ENCODE data around the gene ZFYVE28.

ZFYVE28 gene

DNA sequence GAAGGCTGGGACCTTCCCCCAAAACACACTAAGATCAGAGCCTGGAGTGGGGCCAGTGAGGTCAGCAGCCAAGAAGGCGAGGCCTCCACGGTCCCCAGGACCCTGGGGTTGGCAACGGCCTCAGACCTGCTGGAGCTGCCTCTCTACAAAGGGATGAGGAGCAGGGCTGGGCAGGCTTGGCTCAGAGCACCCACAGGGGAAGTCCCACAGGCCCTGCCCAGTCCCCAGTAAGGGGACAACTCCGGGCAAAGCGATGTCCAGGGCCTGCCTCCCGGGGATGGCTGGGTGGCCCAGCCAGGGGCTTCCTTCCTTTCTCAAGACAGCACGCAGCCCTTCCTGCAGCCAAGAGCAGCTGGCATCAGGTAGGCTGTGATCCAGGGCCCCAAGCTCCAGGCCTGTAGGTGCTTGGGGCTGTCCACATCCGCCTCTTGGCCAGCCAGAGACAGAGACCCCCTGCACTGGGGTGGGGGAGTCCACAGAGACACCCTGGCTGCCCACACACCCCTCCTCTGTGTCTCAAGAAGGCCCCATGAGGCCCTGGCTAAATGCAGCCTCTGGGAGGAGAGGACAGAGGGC, 162.2 kb downstream of the ZFYVE28 start:
- DNase-seq: no peak

DNA sequence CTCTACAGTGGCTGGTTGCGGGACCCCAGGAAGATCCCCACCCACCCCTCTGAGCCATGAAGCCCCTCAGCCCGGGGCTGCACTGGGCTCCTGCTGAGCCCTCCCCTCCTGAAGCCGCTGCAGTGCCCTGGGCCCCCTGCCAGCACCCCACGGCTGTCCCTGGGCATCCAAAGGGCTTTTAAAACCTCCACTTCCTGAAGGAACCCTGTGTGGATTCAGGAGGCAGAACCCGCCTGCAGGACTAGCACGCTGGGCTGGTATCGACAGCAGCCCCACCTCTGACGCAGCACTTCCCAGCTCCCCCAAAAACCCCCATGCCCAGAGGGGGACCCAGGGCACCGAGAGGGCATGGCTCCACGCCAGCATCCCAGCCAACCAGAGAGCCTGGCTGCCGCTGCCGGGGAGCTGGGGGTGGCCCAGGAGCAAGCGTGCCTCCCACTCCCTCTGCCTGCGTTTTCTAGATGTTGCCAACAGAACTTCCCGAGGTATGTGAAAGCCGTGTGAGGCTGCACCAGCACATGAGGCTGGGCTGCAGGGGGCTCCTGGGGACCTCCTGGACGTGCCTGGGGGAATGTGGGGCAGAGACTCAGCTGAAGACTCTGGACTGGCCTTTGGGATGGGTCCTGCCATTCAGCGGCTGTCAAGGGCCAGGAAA, 162.8 kb downstream of the ZFYVE28 start:
- DNase-seq: no peak

DNA sequence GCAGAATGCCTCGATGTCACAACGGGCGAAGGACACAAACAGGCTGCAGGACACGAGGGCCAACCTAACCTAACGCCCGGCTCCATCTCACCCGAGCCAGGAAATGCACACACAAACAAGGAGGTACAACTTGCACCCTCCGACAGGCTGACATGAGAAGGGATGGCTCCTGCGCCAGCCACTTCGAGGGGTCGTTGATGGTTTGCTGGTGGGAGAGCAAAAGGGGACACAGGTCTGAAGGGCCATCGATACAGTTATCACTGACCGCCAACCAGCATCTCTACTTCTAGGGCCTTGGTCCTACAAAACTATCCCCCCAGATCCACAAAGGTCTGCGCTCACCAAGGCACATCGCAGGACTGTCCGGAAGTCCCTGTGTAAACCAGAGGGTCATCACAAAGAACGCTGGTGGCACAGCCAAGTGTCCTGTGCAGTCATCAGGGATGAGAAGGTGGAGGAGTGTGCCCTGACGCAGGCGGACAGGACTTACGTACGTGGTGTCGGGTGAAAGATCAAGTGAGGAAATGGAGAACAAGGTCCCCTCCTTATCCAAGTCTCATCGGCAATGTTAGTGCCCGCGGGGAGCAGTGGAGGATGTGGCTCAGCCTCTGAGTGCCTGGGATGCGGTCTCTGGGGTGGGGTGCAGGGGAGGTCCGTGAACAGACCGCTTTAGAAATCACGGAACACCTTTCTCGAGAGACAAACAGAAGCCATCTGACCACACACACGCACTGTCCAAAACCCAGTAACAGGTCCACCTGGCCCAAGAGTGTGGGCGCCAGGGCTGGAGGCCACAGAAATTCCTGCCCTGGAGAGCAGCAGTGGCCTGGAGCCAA, 163.6 kb downstream of the ZFYVE28 start:
- DNase-seq: no peak

DNA sequence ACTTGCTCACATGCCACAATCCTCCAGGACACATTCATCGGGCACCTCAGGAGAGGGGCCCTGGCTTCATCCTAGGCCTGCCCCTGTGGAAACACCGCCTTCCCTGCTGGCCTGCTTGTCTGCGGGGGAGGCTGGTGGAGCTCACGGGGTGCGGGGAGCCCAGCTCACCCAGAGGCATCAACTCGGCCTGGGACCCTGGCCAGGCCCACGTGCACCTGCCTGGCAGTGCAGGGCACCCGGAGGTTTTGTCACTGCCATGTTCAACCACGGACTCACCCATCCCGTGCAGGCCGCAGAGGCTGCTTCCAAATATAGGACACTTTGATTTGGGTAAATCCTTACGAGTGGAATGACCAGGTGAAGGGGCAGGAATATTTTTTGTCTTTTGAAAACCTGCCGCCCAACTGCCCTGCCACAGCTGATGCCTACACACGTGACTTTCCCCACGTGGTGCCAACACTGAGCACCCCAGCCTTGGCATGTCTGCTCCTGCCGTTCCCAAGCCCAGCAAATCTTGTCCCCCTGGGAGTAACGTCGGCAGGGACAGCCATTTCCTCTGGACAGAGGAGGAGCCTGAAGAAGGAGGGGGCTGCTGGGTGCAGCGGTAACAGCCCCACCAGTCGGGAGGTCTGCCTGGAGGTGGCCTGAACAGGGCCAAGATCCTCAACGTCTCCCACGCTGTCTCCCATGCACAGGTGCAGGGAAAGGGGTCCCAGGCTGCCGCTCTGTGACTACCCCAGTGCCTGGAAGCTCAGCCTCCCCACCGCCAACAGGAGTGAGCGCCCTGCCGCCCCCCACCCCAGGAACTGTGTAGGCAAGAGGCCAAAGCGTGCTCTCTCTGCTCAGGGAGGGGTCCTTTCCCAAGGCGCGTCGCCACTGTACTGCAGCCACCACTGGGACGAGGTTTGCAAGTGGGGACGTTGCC, 165.0 kb downstream of the ZFYVE28 start:
- DNase-seq: no peak

DNA sequence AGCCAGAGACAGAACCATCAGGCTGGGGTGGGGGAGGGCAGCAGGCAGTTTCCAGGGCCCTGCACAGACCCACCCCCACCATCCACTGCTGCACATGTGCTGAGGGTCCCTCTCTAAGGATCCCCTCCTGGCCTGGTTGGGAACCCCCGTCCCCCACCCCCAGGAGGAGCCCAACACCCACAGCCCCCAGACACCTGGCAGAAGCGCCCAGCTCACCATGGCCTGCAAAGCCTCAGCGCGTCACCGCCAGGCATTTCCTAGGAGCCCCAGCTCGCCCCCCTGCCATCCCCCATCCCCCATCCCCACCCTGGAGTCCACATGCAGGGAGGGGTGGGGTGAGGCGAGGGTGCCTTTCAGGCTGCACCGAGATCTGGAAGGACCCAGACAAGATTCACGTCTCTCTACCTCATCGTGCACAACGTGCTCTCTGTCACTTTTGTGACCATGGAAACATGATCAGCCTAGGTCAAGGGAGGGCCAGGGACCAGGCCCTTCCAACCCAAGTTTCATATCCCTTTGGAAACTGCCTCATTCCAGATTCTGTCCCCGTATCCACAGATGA, 165.8 kb downstream of the ZFYVE28 start:
- no peak for DNase-seq

DNA sequence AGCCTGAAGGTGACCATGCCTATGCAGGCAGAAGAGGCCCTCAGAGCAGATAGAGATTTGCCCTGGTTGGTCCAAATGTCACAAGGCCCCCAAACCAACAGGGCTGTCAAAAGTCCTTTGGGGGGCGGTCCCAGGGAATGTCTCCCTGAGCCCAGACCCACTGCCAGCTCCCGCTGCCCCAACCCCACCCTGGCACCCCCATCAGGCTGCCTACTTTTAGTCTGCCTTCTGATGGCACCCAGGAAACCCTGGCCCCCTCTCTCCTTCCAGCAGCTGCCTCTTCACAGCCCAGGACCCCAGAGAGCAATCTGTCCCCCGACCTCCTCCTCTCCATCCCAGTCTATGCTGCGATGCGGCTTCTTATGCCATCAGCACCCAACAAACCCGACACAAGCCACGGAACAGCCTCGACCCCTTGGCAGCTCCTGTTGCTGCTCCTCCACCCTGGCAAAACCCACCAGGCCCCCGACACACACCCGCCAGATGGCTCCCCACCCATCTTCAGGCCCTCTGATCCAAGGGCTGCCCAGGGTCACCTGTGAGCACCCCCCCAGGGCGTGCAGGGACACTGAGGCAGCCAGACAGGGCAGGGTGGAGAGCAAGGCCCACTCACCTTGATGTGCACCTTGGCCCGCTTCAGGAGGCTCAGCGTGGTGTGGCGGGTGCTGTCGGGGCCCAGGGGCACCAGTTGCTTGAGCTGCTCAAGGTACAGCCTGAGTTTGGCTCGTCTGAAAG, 166.5 kb downstream of the ZFYVE28 start:
- no peak for DNase-seq

DNA sequence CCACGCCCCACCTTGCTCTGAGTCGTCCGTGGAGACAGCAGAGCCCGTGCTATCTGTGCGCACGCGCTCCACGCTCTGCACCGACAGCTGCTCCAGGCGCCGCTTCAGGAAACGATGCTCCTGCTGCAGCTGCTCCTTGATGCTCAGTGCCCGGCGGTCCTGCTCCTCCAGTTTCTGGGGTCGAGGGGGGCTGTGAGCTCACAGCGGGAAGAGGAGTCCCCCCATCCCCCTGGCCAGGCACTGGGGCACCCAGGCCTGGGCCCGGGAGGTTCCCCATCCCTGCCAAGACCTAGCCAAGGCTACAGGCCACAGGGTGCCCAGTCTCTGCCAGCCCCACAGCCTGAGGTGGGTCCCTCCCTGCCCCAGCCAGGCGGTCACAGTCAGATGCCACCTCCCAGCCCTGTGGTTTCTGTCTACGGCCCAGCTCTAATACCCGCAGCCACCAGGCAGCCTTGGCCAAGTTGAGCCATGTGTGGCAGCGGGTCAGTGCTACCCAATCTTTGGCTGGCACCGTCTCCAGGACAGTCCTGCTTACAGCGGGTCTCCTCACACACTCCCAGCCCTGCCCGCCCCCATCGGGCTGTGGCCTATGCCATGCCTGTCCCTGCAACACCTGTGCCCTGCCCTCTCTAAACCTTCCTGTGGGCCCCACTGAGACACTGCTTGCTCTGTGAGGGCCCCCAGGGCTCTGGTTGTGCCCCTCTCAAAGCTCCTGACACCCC, 167.2 kb downstream of the ZFYVE28 start:
- DNase-seq: no peak

DNA sequence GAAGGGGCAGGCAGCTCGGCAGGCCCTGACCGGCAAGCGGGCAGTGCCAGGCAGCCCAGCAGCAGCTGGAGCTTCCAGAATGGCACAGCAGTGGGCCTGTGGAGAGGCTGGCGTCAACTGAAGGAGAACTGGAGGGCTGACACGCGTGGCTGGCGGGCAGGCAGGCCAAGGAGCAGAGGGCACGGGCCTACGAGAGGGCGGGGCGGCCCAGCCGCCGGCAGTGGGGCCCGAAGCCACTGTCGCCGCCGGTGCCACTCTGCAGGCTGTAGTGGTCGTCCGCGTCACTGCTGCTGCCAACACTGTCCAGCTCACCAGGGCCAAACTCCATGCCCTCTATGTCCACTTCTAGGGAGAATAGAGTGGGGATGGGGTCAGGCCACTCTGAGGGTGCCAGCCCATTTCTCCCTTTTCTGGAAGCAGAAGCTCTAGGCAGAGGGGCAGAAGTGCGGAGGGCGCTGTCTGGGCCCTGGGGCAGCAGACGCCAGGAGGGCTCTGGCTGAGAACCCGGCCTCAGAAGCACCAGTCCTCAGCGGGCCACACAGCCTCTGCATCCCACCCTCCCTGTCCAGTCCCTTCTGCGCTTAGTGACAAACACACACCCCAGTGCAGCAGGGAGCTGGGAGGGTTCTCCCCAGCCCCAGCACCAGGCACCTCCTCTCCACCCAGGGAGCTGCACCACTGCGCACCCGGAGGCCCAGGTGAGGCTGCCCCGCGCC, 167.9 kb downstream of the ZFYVE28 start:
- DNase-seq: no peak

DNA sequence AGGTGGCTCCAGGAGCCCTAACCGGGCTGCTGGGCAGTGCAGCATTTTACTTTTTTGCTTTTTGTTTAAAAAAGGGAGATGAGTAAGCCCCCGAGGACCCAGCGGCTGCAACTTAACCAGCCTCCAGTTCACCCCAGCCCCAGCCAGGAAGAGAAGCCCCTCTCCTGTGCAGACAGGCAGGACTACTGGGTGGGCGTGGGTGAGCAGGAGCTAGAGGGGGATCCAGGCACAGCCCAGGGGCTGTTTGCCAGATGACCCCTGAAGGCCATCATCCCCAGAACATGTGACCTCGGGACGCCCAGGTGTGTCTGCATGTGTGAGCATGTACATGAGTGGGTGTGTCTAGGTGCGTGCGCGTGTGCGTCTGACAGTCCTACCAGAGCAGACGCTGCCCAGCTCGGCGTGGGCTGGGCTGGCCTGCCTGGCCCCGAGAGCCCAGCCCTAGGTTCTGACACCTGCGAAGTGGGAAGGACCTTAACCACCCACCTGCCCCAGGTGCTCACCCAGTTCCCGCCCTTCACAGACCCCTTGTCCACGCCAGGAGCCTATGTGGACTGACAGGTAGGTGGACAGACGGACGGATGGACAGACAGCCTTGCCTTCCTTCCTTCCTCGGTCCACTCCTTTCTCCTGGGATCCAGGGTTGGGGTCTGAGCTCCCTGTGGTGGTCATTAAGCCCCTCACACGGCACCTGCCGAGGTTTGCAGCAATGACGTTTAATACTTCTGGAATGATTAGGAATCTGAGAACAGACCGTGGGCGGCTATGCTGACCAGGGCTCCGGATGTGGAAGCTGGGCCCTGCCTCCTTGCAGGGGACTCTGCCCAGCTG, 168.7 kb downstream of the ZFYVE28 start:
- DNase-seq: no peak

DNA sequence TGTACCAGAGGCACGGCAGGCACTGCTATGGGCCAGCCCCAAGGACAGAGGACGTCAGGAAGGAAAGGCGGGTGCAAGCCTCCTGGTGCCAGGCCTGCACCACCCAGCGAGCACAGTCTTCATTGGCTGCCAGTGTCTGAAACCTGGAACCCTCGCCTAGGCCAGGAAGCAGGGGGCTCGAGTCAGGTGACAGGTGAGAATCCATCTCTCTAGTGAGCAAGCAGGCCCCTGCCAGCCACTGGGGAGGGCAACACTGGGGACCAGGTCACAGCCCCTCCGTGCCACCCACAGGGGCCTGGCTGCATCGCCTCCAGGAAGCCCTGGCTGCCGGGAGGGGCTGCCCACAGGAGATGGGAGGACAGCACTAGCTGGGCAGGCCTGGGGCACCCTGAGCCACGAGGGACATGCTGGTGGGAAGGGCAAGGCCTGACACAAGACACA, 169.6 kb downstream of the ZFYVE28 start:
- DNase-seq: no peak

DNA sequence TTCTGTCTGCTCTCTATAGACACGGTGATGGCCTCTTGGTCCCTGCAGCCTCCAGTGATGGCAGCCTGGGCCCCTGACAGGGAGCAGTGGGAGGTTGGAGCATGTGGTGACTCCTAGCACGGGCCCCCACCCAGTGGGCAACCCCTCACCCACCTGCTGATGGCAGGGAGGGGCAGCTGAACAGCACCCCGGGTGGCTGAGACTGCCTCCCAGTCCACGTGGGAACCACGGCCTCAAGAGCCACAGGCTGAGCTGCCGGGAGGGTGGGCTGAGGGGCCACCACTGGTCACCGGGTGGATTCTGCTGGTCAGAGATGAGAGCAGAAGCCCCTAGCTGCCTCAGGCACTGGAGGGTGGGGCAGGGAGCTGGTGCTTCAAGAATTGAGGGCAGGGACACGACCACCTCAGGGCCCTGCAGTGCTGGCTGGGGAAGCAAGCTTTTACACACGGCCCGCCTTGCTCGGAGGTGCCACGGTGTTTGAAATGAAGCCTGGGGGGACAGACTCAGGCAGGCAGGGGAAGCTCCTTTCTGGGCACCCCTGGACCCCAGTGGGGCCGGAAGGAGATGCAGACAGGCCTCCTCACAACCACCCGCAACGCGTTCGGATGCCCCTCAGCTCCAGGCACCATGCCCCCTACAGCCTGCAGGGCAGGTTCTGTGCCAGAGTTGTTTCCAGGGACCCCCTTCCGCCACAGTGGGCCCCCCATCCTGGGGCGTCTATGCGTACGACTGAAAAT, 170.2 kb downstream of the ZFYVE28 start:
- no peak for DNase-seq

DNA sequence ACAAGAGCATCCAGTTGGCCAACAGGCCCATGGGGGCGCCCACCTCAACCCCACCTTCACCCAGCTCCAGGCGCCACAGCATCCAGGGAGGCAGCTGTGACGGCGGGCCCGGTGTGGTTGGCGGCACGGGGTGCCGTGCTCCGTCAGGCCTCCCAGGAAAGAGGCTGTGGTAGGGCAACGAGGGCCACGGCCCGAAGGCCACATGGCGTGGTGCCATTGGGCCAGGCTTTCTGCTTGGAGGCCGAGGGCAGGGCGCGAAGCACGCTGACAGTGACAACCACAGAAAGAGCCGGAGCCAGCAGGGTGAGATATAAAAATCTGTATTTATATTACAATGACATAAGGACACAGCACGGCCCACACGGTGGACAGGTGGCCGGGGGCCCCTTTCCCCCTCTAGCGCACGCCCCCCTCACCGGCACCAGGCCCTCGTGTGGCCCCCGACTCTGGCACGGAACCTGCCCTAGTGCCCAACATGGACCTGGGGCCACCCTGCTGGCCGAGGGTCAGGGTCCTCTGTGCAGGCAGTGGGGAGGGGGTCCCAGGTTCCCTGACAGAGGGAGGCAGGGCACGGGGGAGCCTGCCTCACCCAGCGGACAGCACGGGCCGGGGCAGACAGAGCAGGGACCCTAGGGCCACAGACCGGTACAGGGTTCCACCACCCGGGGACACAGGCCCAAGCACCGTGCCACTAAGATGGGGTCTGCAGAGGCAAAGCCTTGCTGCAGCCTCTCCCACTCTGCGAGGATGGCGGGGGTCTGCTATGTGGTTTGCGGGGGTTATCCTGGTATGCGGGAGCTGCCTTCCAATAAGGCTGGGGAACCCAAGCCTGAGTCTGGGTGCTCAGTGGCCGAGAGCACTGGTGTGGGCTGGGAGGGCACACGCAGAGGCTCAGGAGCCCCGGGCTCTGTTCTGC, 171.1 kb downstream of the ZFYVE28 start:
- no peak for DNase-seq

DNA sequence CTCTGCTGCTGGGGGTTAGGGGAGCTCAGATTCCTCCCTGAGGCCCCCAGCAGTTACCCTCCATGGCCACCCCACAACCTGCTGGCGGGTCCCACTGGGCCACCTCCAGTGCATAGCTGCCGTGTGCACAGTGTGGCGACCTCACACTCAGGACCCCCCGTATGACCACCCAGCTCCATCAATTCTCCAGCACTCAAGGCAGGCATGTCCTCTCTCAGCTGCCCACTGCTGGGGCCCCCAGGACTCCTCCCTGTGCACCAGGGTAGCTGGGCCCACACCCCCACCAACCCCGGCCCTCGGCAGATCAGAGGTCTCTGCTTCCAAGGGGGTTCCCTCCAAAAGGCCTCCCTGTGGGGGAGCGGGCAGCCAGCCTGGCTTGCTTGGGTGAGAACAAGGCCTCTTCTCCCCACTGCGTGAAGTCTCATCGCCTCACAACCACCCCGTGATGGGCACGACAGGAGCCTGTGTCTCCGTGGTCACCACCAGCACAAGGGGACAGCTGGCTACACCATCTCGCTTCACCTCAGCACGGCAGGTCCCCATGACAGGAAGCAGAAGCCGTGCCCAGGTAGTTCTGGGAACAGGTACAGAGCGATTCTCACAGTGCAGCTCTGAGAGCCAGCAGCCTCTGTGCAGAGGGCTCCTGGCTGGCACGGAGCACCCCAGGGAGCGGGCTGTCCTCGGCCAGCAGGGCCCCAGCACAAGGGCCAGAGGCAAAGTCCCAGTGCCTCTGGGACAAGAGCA, 171.9 kb downstream of the ZFYVE28 start:
- no peak for DNase-seq

DNA sequence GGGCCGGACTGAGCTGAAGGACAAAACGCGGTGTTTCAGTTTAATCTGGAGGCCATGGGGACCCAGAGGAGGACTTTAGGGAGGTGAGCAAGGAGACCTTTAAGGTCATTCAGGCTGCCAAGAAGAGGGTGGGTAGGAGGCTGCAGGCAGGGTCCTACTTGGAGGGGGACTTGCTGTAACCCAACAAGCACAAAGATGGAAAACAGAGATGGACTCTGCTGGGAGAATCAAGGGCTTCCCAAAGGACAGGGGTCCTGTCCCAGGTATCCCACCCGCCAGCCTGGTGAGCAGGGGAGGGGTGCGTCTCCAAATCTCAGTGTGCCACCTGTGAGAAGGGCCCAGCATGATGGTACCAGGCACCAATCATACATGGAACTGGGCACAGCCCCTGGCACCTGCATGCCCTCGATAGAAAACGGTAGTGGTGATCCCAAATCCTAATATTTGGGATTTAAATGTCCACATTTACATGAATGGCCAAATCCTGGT, 172.6 kb downstream of the ZFYVE28 start:
- no peak for DNase-seq

DNA sequence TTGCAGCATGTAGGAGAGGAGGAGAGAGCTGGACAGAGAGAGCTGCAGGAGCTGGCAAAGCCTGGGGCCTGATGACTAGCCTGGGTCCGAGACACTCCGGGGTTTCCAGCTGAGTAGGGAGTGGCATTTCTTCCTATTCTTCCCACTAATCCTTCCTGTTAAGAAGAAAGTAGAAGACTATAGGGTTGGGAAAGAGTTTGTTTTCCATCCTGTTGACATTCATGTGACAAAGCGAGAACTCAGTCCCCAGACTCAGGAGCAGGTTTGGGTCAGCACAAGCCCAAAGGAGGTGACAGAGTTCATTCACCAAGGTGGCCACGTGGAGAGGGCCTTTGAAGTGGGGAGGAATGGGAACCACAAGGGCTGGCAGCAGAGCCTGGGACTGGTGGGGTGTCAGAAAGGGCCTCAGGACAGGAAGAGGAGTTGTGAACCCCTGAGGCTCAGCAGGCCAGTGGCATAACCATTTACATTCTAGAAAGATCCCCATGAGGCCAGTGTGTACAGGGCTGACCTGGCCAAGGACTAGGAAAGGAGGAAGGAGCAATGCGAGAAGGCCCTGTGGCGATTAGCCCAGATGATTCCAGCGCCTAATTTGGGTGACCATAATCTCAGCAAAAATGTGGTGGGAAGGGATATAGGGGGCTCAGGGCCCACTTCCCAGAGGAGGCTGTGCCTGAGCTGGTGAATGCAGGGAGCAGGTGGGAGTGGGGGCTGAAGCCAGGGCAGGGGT, 173.2 kb downstream of the ZFYVE28 start:
- no peak for DNase-seq
